Activated CD8-positive, alpha-beta T cell treated with anti-CD3 and anti-CD28 coated beads for 36 hours (primary cell): Measurements from ENCODE around the gene LPP. TPM values are rescaled to one million over a fixed set of nuclear protein-coding genes. Genes with fewer than 3 reads are reported as not detected.

ENCODE experiments used
- ATAC-seq: fragments of 200-7000 bp; cut with Tn5 transposase; one replicate; pipeline ENCODE4 v1.10.0; 2021; ENCODE audit warnings: mild to moderate bottlenecking, moderate library complexity
- CTCF ChIA-PET: fragments of 350-600 bp; sonication (Branson Sonifier 250); formaldehyde crosslinking; loops from one replicate; lab custom pipeline; 2021; ENCODE audit warnings: antibody characterized with exemption; lab: Charles Lee
- POLR2A ChIA-PET: fragments of 350-600 bp; sonication (Branson Sonifier 250); formaldehyde crosslinking; loops from one replicate; lab custom pipeline; 2021; ENCODE audit warnings: antibody characterized with exemption; lab: Charles Lee
- DNase-seq: peaks from one replicate; pipeline ENCODE4 v3.0.0-alpha.2; 2020
- H3K27ac Mint-ChIP-seq: one replicate; pipeline ENCODE4 v1.8.0; 2021; ENCODE audit warnings: mild to moderate bottlenecking, mixed read lengths
- H3K27me3 Mint-ChIP-seq: one replicate; pipeline ENCODE4 v1.8.0; 2021; ENCODE audit warnings: mixed read lengths
- H3K36me3 Mint-ChIP-seq: one replicate; pipeline ENCODE4 v1.8.0; 2021; ENCODE audit warnings: low read depth, mixed read lengths
- H3K4me1 Mint-ChIP-seq: one replicate; pipeline ENCODE4 v1.8.0; 2021; ENCODE audit warnings: low read depth, mixed read lengths
- H3K4me3 Mint-ChIP-seq: one replicate; pipeline ENCODE4 v1.8.0; 2021; ENCODE audit warnings: mild to moderate bottlenecking, moderate library complexity, mixed read lengths
- H3K9me3 Mint-ChIP-seq: one replicate; pipeline ENCODE4 v1.8.0; 2021; ENCODE audit warnings: mixed read lengths
- intact Hi-C: fragments of 100-400 bp; cut with micrococcal nuclease; formaldehyde crosslinking; loops from one replicate; pipeline ENCODE4 v1.10.0; 2022
- total RNA-seq, 2 experiments: library from RNA; stranded (reverse); gene quantifications; one replicate each; pipeline ENCODE4 v1.2.3, GENCODE V29; 2021
- TF ChIP-seq, protein P1 (sequence below): fragments of 200-600 bp; IDR thresholded peaks from one replicate; pipeline ENCODE4 v1.8.0; 2022; ENCODE audit warnings: antibody characterized with exemption, mild to moderate bottlenecking

LPP gene
- total RNA-seq, 2 experiments from 2014 or later: 16.4 to 22.6 TPM

DNA sequence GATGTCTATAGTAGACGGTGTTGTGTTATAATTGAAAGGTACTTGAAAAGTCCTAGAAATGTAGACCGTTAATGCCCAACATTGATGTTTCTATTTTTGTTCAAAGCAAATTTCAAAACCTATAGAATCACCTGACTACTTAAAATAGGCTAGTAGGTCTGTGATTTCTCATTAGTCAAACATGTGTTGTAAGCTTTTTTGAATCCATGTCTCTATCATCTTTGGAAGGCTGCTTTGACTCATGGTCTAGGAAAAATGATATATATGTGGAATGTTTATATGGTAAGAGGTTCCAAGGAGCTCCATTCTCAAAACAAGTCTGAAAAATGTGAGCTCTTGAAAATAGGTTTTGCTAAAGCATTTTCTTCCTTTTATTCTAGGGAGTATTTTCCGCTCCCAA, 375.3 kb downstream of the LPP start:
- no peak for DNase-seq
- no peak overlapping the region for H3K27ac Mint-ChIP-seq
- H3K27me3 Mint-ChIP-seq: no peaks in the 10 kb centered on the region
- H3K4me3 Mint-ChIP-seq: no peak overlapping the region
- intact Hi-C loops: no loop called here
- ChIA-PET CTCF (interaction anchor here (2.5 kb wide), 1 partner anchor 790 kb away, joined by 9 read pairs; no protein-coding TSS in a partner anchor), POLR2A (no interaction called here)
- no peak for ATAC-seq
- peaks cover 12% of the 10 kb centered on the region for H3K4me1 Mint-ChIP-seq
- peaks cover 16% of the 10 kb centered on the region for H3K36me3 Mint-ChIP-seq
- H3K9me3 Mint-ChIP-seq: no peaks in the 10 kb centered on the region
- TF ChIP-seq, protein P1, sequence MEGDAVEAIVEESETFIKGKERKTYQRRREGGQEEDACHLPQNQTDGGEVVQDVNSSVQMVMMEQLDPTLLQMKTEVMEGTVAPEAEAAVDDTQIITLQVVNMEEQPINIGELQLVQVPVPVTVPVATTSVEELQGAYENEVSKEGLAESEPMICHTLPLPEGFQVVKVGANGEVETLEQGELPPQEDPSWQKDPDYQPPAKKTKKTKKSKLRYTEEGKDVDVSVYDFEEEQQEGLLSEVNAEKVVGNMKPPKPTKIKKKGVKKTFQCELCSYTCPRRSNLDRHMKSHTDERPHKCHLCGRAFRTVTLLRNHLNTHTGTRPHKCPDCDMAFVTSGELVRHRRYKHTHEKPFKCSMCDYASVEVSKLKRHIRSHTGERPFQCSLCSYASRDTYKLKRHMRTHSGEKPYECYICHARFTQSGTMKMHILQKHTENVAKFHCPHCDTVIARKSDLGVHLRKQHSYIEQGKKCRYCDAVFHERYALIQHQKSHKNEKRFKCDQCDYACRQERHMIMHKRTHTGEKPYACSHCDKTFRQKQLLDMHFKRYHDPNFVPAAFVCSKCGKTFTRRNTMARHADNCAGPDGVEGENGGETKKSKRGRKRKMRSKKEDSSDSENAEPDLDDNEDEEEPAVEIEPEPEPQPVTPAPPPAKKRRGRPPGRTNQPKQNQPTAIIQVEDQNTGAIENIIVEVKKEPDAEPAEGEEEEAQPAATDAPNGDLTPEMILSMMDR: no peak

DNA sequence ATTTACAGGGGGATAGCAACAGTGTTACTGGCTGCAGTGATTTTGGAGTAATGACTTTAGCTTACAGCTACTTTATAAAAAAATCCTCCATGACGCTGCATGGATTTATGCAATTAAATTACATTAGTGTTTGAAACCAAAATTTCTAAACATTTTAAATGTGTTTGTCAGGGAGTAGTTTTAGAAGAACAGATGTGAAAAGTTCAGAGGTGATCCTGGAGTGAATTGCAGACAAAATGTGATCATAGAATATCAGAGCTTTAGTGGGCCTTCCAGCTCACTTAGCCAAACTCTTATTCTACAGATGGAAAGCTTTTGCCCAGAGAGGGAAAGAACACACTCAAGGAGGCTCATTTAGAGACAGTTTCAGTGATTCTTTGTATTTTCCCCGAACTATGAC, 376.3 kb downstream of the LPP start:
- no peaks in the 10 kb centered on the region for H3K27me3 Mint-ChIP-seq
- peaks cover 12% of the 10 kb centered on the region for H3K4me1 Mint-ChIP-seq
- H3K27ac Mint-ChIP-seq: no peak overlapping the region
- POLR2A ChIA-PET: no interaction called here
- no peak overlapping the region for H3K4me3 Mint-ChIP-seq
- intact Hi-C loops: no loop called here
- no peaks in the 10 kb centered on the region for H3K9me3 Mint-ChIP-seq
- CTCF ChIA-PET: interaction anchor here (2.5 kb wide), 1 partner anchor 791 kb away, joined by 9 read pairs; no protein-coding TSS in a partner anchor
- TF ChIP-seq, protein P1: no peak
- H3K36me3 Mint-ChIP-seq: peaks cover 12% of the 10 kb centered on the region
- no peak for DNase-seq
- ATAC-seq: no peak

DNA sequence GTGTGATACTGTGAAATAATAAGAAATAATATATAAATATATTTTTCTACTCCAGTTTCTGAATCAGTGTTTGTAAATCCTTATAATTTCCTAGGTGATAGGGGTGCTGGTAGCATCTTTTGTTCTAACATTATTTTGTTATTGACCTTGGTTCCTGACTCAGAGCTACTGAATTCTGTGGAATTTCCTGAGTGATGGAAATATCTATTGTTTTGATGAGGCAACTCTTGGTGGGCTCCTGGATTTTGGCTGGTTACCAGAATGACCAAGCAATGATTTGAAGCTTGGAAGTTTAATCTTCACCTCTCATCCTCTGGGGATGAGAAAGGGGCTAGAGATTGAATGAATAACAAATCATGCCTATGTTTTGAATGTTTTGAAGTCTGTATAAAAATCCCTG, 377.3 kb downstream of the LPP start:
- intact Hi-C loops: no loop called here
- no peaks in the 10 kb centered on the region for H3K27me3 Mint-ChIP-seq

DNA sequence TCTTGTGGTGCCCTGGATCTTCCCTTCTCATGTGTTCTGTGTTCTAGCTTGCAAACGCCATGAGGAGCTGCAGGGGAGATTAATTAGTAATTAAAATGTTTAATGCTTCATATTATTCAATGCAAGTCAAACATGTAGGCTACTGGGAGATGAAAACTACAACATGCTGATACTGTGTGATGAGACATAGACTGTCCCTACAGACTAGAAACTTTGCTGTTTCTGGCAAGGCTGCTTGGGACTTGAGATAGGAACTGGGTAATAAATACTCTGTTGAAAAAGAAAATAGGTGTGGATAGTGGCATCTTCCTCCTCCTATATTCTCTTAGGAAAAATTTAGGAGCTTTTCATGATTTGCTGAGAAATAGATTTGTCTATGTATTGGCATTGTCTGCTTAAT, 379.2 kb downstream of the LPP start:
- DNase-seq (no peak), ATAC-seq (no peak)
- TF ChIP-seq, protein P1: no peak
- no peak overlapping the region for H3K27ac Mint-ChIP-seq
- H3K4me3 Mint-ChIP-seq: no peak overlapping the region
- H3K9me3 Mint-ChIP-seq: no peaks in the 10 kb centered on the region
- H3K27me3 Mint-ChIP-seq: no peaks in the 10 kb centered on the region
- peaks cover 17% of the 10 kb centered on the region for H3K4me1 Mint-ChIP-seq
- POLR2A ChIA-PET: interaction anchor here (1.0 kb wide), 1 partner anchor 255 kb away, joined by 3 read pairs; no protein-coding TSS in a partner anchor
- CTCF ChIA-PET: interaction anchor here (1.2 to 1.7 kb wide), 2 partner anchors 20 to 794 kb away, joined by 3 to 5 read pairs; no protein-coding TSS in a partner anchor
- H3K36me3 Mint-ChIP-seq: no peaks in the 10 kb centered on the region
- intact Hi-C loops: no loop called here

More for the DNA sequence above, 377.3 kb downstream of the LPP start:
- no peak for DNase-seq
- Mint-ChIP-seq H3K4me3 (no peak overlapping the region), H3K4me1 (peaks cover 12% of the 10 kb centered on the region), H3K36me3 (peaks cover 5% of the 10 kb centered on the region), H3K27ac (no peak overlapping the region), H3K9me3 (no peaks in the 10 kb centered on the region)
- ATAC-seq: no peak
- TF ChIP-seq, protein P1: no peak
- CTCF ChIA-PET: interaction anchor here (1.2 to 2.5 kb wide), 2 partner anchors 20 to 792 kb away, joined by 4 to 9 read pairs; no protein-coding TSS in a partner anchor
- POLR2A ChIA-PET: no interaction called here

DNA sequence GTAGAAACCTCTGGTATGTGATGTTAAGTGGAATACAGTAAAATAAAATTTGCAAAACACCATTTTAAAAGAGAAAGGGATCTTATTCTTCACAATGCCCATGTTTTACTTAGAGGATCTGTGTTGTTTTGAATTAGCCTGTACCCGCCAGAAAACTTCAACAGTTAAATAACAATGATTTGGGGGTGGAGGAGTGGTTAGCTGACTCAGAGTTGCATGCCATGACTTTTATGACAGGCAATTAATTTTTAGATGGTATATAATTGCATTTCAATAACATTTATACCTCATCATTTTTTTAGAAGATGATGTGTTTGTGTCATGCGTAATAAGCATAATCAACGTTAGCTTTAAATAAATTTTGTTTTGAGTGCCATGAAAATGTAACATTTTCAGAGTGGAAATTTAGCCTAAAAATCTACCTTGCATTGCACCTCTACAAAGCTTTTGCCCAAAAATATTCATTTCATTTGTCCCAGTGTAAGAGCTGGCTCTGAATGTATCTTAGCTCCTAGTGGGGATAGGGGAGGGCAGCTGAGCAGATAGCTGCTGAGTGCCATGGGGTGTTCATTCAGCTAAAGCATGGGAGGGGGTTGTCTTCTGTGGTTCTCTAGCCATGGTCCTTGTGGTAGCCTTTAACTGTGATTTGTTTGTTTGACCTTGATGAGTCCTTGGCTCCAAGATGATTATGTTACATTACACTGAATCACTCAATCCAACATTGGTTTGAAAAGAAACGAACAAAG, 379.8 kb downstream of the LPP start:
- ATAC-seq: no peak
- intact Hi-C loops: no loop called here
- ChIA-PET CTCF (interaction anchor here (1.7 kb wide), 1 partner anchor 20 kb away, joined by 5 read pairs; no protein-coding TSS in a partner anchor), POLR2A (no interaction called here)
- Mint-ChIP-seq H3K4me3 (no peak overlapping the region), H3K4me1 (peaks cover 17% of the 10 kb centered on the region), H3K27ac (no peak overlapping the region), H3K27me3 (no peaks in the 10 kb centered on the region), H3K36me3 (no peaks in the 10 kb centered on the region), H3K9me3 (no peaks in the 10 kb centered on the region)
- TF ChIP-seq, protein P1: no peak
- no peak for DNase-seq
